ENCODE data around the gene DUOX1. TPM values are rescaled to one million over a fixed set of nuclear protein-coding genes. Genes with fewer than 3 reads are reported as not detected.

The DUOX1 gene
- total RNA-seq, 2 experiments from 2014 or later: not detected

DNA sequence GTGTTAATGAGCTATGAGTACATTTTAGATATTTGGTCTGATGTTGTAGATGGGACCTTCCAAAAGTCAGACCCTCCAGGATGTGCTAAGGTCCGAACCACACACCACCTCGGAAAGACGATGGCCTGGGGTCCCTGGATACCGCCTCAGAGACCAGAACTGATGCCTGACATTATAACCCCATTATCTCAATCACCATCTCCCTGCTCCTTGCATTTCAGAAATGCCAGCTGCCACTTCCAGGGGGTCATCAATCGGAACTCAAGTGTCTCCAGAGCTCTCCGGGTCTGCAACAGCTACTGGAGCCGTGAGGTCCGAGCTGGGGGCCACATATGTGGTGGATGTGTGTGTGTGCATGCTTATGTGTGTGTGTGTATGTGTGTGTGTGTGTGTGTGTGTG lies 7.9 kb downstream of the DUOX1 start:
- Mint-ChIP-seq H3K36me3 (ENCODE audit: low read depth) (no peaks in the 10 kb centered on the region), H3K9me3 (no peaks in the 10 kb centered on the region), H3K4me3 (no peak overlapping the region), H3K4me1 (ENCODE audit: low read depth) (peaks cover 10% of the 10 kb centered on the region), H3K27ac (no peak overlapping the region), H3K27me3 (peaks cover 28% of the 10 kb centered on the region)
- CTCF ChIA-PET: interaction anchor here (1.1 to 1.9 kb wide), 3 partner anchors 9 to 68 kb away, joined by 3 to 8 read pairs (median 4); no protein-coding TSS in a partner anchor
- ATAC-seq: no peak
- POLR2A ChIA-PET: interaction anchor here (0.9 kb wide), 1 partner anchor 30 kb away, joined by 3 read pairs; no protein-coding TSS in a partner anchor
- intact Hi-C loops (cut with micrococcal nuclease): no loop called here
- DNase-seq: no peak
- no peak for TF ChIP-seq CTCF (IDR thresholded peaks at IDR 0.05)

GRCh38 chr15:45138814-45139765 lies 9.3 kb downstream of the DUOX1 start:
- H3K36me3 Mint-ChIP-seq (ENCODE audit: low read depth): no peaks in the 10 kb centered on the region
- H3K4me3 Mint-ChIP-seq: no peak overlapping the region
- H3K27me3 Mint-ChIP-seq: peaks cover 18% of the 10 kb centered on the region
- POLR2A ChIA-PET: no interaction called here
- ATAC-seq: no peak
- TF ChIP-seq CTCF (IDR thresholded peaks at IDR 0.05): no peak
- no peaks in the 10 kb centered on the region for H3K9me3 Mint-ChIP-seq
- DNase-seq: no peak
- peaks cover 10% of the 10 kb centered on the region for H3K4me1 Mint-ChIP-seq (ENCODE audit: low read depth)
- intact Hi-C loops (cut with micrococcal nuclease): no loop called here
- no peak overlapping the region for H3K27ac Mint-ChIP-seq
- CTCF ChIA-PET: interaction anchor here (1.2 to 1.9 kb wide), 3 partner anchors 21 to 24 kb away, joined by 3 to 8 read pairs (median 6); no protein-coding TSS in a partner anchor

- no peak overlapping the region for H3K27ac Mint-ChIP-seq
- intact Hi-C loops (cut with micrococcal nuclease): no loop called here
- POLR2A ChIA-PET: interaction anchor here (0.9 kb wide), 1 partner anchor 263 kb away, joined by 3 read pairs; no protein-coding TSS in a partner anchor
- TF ChIP-seq CTCF (IDR thresholded peaks at IDR 0.05): no peak
- no peak overlapping the region for H3K4me3 Mint-ChIP-seq
- no peak for ATAC-seq
- peaks cover 11% of the 10 kb centered on the region for H3K27me3 Mint-ChIP-seq
- no peaks in the 10 kb centered on the region for H3K36me3 Mint-ChIP-seq (ENCODE audit: low read depth)
- no peak for DNase-seq
- peaks cover 8% of the 10 kb centered on the region for H3K4me1 Mint-ChIP-seq (ENCODE audit: low read depth)
- no peaks in the 10 kb centered on the region for H3K9me3 Mint-ChIP-seq
- CTCF ChIA-PET: interaction anchor here (0.9 to 1.7 kb wide), 3 partner anchors 10 to 23 kb away, joined by 3 to 6 read pairs (median 3); partner anchors contain the start of genes DUOX1 and DUOXA1
Measured at GRCh38 chr15:45139770-45140169, 10.0 kb downstream of the DUOX1 start.

DNA sequence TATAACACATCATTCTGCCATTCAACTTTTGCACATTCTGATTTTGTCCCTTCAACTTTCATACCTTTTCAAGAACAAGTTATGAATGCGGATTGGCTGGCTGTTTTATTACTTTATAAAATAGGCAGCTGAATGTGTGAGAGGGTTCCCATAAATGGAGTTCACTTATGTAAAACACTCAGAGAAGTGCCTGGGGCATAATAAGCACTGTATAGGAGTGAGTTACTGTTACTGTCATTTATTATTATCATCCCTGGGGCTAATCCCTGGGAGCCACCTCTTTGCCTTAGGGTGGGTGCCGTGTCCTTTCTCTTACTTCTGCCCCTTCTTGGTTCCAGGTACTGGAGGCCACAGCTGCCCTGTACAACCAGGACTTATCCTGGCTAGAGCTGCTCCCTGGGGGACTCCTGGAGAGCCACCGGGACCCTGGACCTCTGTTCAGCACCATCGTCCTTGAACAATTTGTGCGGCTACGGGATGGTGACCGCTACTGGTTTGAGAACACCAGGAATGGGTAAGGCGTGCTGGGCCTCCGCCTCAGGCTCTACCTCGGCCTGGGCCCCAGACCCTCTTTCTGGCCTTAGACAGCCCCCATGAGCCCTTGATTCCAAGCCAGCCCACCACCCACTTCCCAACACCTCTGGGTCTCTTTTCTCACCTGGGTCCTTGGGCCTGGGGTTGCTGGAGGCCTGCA lies 10.9 kb downstream of the DUOX1 start:
- no peaks in the 10 kb centered on the region for H3K9me3 Mint-ChIP-seq

More for the DNA sequence above, 10.9 kb downstream of the DUOX1 start:
- Mint-ChIP-seq H3K36me3 (ENCODE audit: low read depth) (no peaks in the 10 kb centered on the region), H3K4me3 (no peak overlapping the region), H3K4me1 (ENCODE audit: low read depth) (peaks cover 5% of the 10 kb centered on the region), H3K27me3 (peaks cover 8% of the 10 kb centered on the region), H3K27ac (no peak overlapping the region)
- TF ChIP-seq CTCF (IDR thresholded peaks at IDR 0.05): no peak
- DNase-seq: no peak
- intact Hi-C loops (cut with micrococcal nuclease): no loop called here
- ChIA-PET POLR2A (interaction anchor here (0.9 kb wide), 1 partner anchor 262 kb away, joined by 3 read pairs; no protein-coding TSS in a partner anchor), CTCF (interaction anchor here (0.8 to 2.3 kb wide), 4 partner anchors 11 to 23 kb away, joined by 3 to 11 read pairs (median 4); partner anchors contain the start of genes DUOX1 and DUOXA1)
- ATAC-seq: no peak
